ENCODE measurements around the gene GRP. TPM values are rescaled to one million over a fixed set of nuclear protein-coding genes. Genes with fewer than 3 reads are reported as not detected.

Gene GRP
- total and polyA plus RNA-seq, 5 donors = not detected

GRCh38 chr18:59202258-59202820, 17.6 kb upstream of the GRP start:
- intact Hi-C loops (cut with DNase I) = no loop called here
- DNase-seq = no peak
- Histone ChIP-seq H3K9me3 (ENCODE audit: control insufficient read depth, low read length) (no peaks in the 10 kb centered on the region), H3K27me3 (ENCODE audit: control insufficient read depth, insufficient read depth) (no peaks in the 10 kb centered on the region), H3K4me3 (ENCODE audit: low read length) (no peak overlapping the region), H3K27ac (ENCODE audit: low read length) (no peak overlapping the region), H3K4me1 (ENCODE audit: control insufficient read depth, insufficient read depth, low read length) (no peaks in the 10 kb centered on the region)
- no peak for ATAC-seq

DNA sequence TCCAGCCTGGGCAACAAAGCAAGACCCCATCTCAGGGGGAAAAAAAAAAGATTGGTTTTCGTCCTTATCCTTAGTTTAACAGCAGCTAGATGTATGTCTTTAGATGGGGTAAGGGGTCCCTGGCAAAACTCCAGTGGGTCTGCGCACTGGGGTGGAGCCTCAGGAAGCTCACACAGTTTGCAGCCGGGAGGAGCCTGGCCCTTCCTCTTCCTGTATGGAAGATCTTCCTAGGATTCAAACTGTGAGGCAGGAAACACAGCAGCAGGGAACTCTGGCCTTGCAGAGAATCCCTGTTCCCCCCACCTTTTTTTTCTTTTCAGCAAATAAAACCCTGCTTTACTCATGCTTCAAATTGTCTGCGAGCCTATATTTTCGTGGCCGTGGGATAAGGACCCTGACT, 12.5 kb upstream of the GRP start:
- Histone ChIP-seq H3K27me3 (ENCODE audit: control insufficient read depth, insufficient read depth) (no peaks in the 10 kb centered on the region), H3K4me1 (ENCODE audit: control insufficient read depth, insufficient read depth, low read length) (no peaks in the 10 kb centered on the region), H3K4me3 (ENCODE audit: low read length) (no peak overlapping the region), H3K9me3 (ENCODE audit: control insufficient read depth, low read length) (no peaks in the 10 kb centered on the region), H3K27ac (ENCODE audit: low read length) (no peak overlapping the region)
- ATAC-seq (no peak), DNase-seq (no peak)
- intact Hi-C loops (cut with DNase I) = no loop called here
- 58% methylated on average over 6 of the region's 6 CpGs for WGBS

GRCh38 chr18:59208602-59209125, 11.3 kb upstream of the GRP start:
- Histone ChIP-seq H3K27ac (ENCODE audit: low read length) (no peak overlapping the region), H3K9me3 (ENCODE audit: control insufficient read depth, low read length) (no peaks in the 10 kb centered on the region), H3K27me3 (ENCODE audit: control insufficient read depth, insufficient read depth) (no peaks in the 10 kb centered on the region), H3K4me3 (ENCODE audit: low read length) (no peak overlapping the region), H3K4me1 (ENCODE audit: control insufficient read depth, insufficient read depth, low read length) (no peaks in the 10 kb centered on the region)
- intact Hi-C loops (cut with DNase I) = no loop called here
- DNase-seq (no peak), ATAC-seq (no peak)
- WGBS = 57% methylated on average over 6 of the region's 6 CpGs

DNA sequence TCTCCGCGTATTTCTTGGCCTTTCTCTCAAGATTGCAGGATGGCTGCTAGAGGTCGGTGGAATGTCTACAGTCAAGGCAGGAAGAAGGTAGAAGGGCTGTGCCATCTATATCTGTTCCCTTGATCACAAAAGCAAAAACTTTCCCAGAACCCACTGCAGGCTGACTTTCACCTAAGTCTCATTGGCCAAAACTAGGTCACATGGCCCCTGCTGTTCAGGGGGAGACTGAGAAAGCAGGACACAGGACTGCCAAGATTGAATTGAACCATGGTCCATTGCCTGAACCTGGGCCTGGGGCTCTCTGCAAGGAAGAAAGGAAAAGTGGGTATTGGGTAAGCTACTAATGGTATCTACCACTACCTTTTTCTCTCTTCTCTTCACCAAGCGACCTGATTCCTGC, 9.7 kb upstream of the GRP start:
- no peak for DNase-seq
- 78% methylated on average over 4 of the region's 4 CpGs for WGBS
- intact Hi-C loops (cut with DNase I) = no loop called here
- H3K27me3 ChIP-seq (ENCODE audit: control insufficient read depth, insufficient read depth) = no peaks in the 10 kb centered on the region
- no peak overlapping the region for H3K4me3 ChIP-seq (ENCODE audit: low read length)
- ATAC-seq = no peak
- H3K4me1 ChIP-seq (ENCODE audit: control insufficient read depth, insufficient read depth, low read length) = no peaks in the 10 kb centered on the region
- H3K9me3 ChIP-seq (ENCODE audit: control insufficient read depth, low read length) = no peaks in the 10 kb centered on the region
- no peak overlapping the region for H3K27ac ChIP-seq (ENCODE audit: low read length)

- DNase-seq = no peak
- no peaks in the 10 kb centered on the region for H3K27me3 ChIP-seq (ENCODE audit: control insufficient read depth, insufficient read depth)
- H3K9me3 ChIP-seq (ENCODE audit: control insufficient read depth, low read length) = no peaks in the 10 kb centered on the region
- no peak overlapping the region for H3K4me3 ChIP-seq (ENCODE audit: low read length)
- intact Hi-C loops (cut with DNase I) = no loop called here
- WGBS = 90% methylated on average over 2 of the region's 2 CpGs
- no peak overlapping the region for H3K27ac ChIP-seq (ENCODE audit: low read length)
- no peak for ATAC-seq
- H3K4me1 ChIP-seq (ENCODE audit: control insufficient read depth, insufficient read depth, low read length) = no peaks in the 10 kb centered on the region
Measured at GRCh38 chr18:59211629-59212028, 8.3 kb upstream of the GRP start.

GRCh38 chr18:59218018-59218417, 1.9 kb upstream of the GRP start:
- H3K27me3 ChIP-seq (ENCODE audit: control insufficient read depth, insufficient read depth) = no peaks in the 10 kb centered on the region
- WGBS = 65% methylated on average over 6 of the region's 6 CpGs
- intact Hi-C loops (cut with DNase I) = no loop called here
- no peak overlapping the region for H3K27ac ChIP-seq (ENCODE audit: low read length)
- no peak for DNase-seq
- H3K4me1 ChIP-seq (ENCODE audit: control insufficient read depth, insufficient read depth, low read length) = no peaks in the 10 kb centered on the region
- no peaks in the 10 kb centered on the region for H3K9me3 ChIP-seq (ENCODE audit: control insufficient read depth, low read length)
- no peak for ATAC-seq
- H3K4me3 ChIP-seq (ENCODE audit: low read length) = no peak overlapping the region

GRCh38 chr18:59220164-59220783, 316 bp downstream of the GRP start:
- no peaks in the 10 kb centered on the region for H3K27me3 ChIP-seq (ENCODE audit: control insufficient read depth, insufficient read depth)
- ATAC-seq = no peak
- no peak overlapping the region for H3K27ac ChIP-seq (ENCODE audit: low read length)
- H3K9me3 ChIP-seq (ENCODE audit: control insufficient read depth, low read length) = no peaks in the 10 kb centered on the region
- intact Hi-C loops (cut with DNase I) = no loop called here
- DNase-seq = no peak
- H3K4me3 ChIP-seq (ENCODE audit: low read length) = no peak overlapping the region
- no peaks in the 10 kb centered on the region for H3K4me1 ChIP-seq (ENCODE audit: control insufficient read depth, insufficient read depth, low read length)
- 1% methylated on average over 46 of the region's 46 CpGs for WGBS

- intact Hi-C loops (cut with DNase I) = no loop called here
- Histone ChIP-seq H3K4me3 (ENCODE audit: low read length) (no peak overlapping the region), H3K27me3 (ENCODE audit: control insufficient read depth, insufficient read depth) (no peaks in the 10 kb centered on the region), H3K27ac (ENCODE audit: low read length) (no peak overlapping the region), H3K9me3 (ENCODE audit: control insufficient read depth, low read length) (no peaks in the 10 kb centered on the region), H3K4me1 (ENCODE audit: control insufficient read depth, insufficient read depth, low read length) (no peaks in the 10 kb centered on the region)
- no peak for ATAC-seq
- WGBS = 4% methylated on average over 47 of the region's 47 CpGs
- DNase-seq = no peak
Measured at GRCh38 chr18:59220784-59221765, 1.1 kb downstream of the GRP start.

DNA sequence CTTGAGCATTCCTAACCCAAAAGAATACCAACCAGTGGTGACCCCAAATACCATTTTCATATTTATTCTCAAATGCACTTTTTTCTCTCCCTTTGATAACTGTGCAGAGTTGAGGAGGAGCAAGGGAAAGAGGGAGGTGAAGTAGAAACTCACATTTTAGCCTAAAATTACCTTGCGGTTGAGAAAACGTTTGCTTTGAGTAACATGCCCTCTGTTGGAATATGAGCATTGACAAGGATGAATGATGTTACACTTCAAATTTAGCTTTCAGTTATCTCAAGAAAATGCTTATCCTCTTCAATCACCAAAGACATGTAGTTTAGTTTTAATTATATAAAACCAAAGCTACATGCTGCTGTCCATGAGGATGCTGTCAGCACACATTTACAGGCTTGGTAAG, 2.4 kb downstream of the GRP start:
- H3K4me3 ChIP-seq (ENCODE audit: low read length) = no peak overlapping the region
- intact Hi-C loops (cut with DNase I) = no loop called here
- H3K27ac ChIP-seq (ENCODE audit: low read length) = no peak overlapping the region
- WGBS = 66% methylated on average over 2 of the region's 2 CpGs
- DNase-seq = no peak
- H3K9me3 ChIP-seq (ENCODE audit: control insufficient read depth, low read length) = no peaks in the 10 kb centered on the region
- no peaks in the 10 kb centered on the region for H3K4me1 ChIP-seq (ENCODE audit: control insufficient read depth, insufficient read depth, low read length)
- no peaks in the 10 kb centered on the region for H3K27me3 ChIP-seq (ENCODE audit: control insufficient read depth, insufficient read depth)
- no peak for ATAC-seq

- intact Hi-C loops (cut with DNase I) = no loop called here
- no peaks in the 10 kb centered on the region for H3K4me1 ChIP-seq (ENCODE audit: control insufficient read depth, insufficient read depth, low read length)
- H3K9me3 ChIP-seq (ENCODE audit: control insufficient read depth, low read length) = no peaks in the 10 kb centered on the region
- DNase-seq (no peak), ATAC-seq (no peak)
- no peak overlapping the region for H3K4me3 ChIP-seq (ENCODE audit: low read length)
- 28% methylated on average over 1 of the region's 1 CpG for WGBS
- H3K27me3 ChIP-seq (ENCODE audit: control insufficient read depth, insufficient read depth) = no peaks in the 10 kb centered on the region
- H3K27ac ChIP-seq (ENCODE audit: low read length) = no peak overlapping the region
Measured at GRCh38 chr18:59228351-59228750, 8.4 kb downstream of the GRP start.

DNA sequence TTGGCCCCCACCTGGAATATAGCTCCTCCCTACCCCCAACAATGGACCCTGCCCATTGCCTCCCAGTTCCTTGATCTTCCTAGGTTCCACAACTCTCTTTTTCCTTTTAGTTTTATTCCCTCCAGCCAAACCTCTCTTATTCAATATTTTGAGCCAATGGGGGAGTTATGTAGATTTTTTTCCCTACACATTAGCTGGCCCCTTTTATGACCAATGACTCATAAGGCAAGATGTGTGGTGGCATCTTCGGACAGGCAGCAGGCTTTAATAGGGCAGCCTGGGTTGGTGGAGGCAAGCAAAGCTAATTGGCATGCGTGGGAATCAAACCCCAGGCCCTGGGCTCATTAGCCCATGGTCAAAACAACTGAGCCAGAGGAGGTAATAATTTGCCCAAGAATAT, 9.2 kb downstream of the GRP start:
- no peak for DNase-seq
- H3K4me3 ChIP-seq (ENCODE audit: low read length) = no peak overlapping the region
- H3K27ac ChIP-seq (ENCODE audit: low read length) = no peak overlapping the region
- H3K27me3 ChIP-seq (ENCODE audit: control insufficient read depth, insufficient read depth) = no peaks in the 10 kb centered on the region
- ATAC-seq = no peak
- H3K9me3 ChIP-seq (ENCODE audit: control insufficient read depth, low read length) = no peaks in the 10 kb centered on the region
- intact Hi-C loops (cut with DNase I) = no loop called here
- no peaks in the 10 kb centered on the region for H3K4me1 ChIP-seq (ENCODE audit: control insufficient read depth, insufficient read depth, low read length)
- 80% methylated on average over 2 of the region's 2 CpGs for WGBS
